Thymus (tissue), 11 donors: Measurements from ENCODE around the gene AMMECR1. TPM values are rescaled to one million over a fixed set of nuclear protein-coding genes. Genes with fewer than 3 reads are reported as not detected.

Experiments used
- DNase-seq, 9 donors: peaks; one replicate each; pipeline ENCODE4 v3.0.0-alpha.2; 2013; ENCODE audit warnings: low spot score in 9 of 9, low read depth in 6 of 9, missing footprints in 1 of 9
- H3K27ac ChIP-seq, 2 donors: one replicate each; pipeline ENCODE4 v1.5.1; 2013; ENCODE audit warnings: control low read depth in 1 of 2, low read depth in 1 of 2, low read length in 1 of 2, mild to moderate bottlenecking in 1 of 2, moderate library complexity in 1 of 2
- H3K27me3 ChIP-seq, 2 donors: one replicate each; pipeline ENCODE4 v1.5.1; 2013; ENCODE audit warnings: low read length in 1 of 2; ENCODE audit not compliant: control insufficient read depth in 2 of 2, insufficient read depth in 1 of 2
- H3K36me3 ChIP-seq, 2 donors: one replicate each; pipeline ENCODE4 v1.5.1; 2013; ENCODE audit warnings: low read length in 1 of 2, mild to moderate bottlenecking in 1 of 2, moderate library complexity in 1 of 2; ENCODE audit not compliant: control insufficient read depth in 2 of 2, insufficient read depth in 2 of 2
- H3K4me1 ChIP-seq, 2 donors: one replicate each; pipeline ENCODE4 v1.5.1; 2013; ENCODE audit warnings: low read length in 2 of 2; ENCODE audit not compliant: control insufficient read depth in 2 of 2, insufficient read depth in 2 of 2
- H3K4me3 ChIP-seq, 2 donors: one replicate each; pipeline ENCODE4 v1.5.1; 2013; ENCODE audit warnings: low read length in 2 of 2, control low read depth in 1 of 2, mild to moderate bottlenecking in 1 of 2
- H3K9me3 ChIP-seq, 2 donors: one replicate each; pipeline ENCODE4 v1.5.1; 2013; ENCODE audit warnings: low read length in 1 of 2, mild to moderate bottlenecking in 1 of 2; ENCODE audit not compliant: control insufficient read depth in 2 of 2, insufficient read depth in 1 of 2
- WGBS: extraction: QIAGEN DNeasy Blood & Tissue Kit; methylation state at CpG from one replicate; pipeline ENCODE4 v1.1.7; 2013; 5-methylcytosine and 5-hydroxymethylcytosine counted together
- polyA plus RNA-seq: library from polyadenylated mRNA; stranded (reverse); fragments of 200-250 nt; gene quantifications from one replicate; pipeline ENCODE4 v1.2.3, GENCODE V29; 2013
- total RNA-seq: library from RNA; stranded (reverse); fragments of 120-200 nt; gene quantifications from one replicate; pipeline ENCODE4 v1.2.4, GENCODE V29; 2013
- donor health status: healthy.

AMMECR1 gene
- total and polyA plus RNA-seq, 2 donors = 5.1 to 7.0 TPM

DNA sequence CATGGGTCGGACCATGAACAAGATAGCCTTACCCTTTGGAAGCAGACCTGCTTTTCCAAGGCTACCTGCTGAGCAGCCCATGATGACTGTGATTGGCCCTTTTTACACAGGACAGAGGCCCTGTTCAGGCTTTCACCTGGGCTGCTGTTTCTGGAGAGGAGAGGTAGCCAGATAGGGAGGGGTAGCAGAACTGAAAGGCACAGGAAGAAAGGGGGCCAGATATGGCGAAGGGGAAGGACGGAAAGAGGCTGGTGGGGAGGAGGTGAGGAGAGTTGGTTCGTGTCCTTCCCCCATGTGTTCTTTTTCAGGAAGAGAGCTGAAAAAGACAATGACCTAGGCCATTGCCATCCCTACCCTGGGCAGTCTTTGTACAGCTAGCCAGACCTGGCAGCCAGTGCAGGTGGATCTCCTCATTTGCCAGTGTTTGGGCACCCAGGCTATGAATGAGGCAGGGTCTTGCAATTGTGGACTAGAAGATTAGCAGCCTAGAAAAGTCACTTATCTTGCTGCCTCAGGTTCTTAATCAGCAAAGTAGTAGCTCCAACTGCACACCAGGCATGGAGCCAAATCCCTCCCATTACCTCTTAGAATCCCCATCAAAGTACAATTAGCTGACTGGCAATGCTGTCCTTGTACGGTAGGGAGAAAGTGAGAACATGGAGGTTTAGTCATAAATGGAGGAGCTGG, 139.6 kb downstream of the AMMECR1 start:
- Histone ChIP-seq H3K27ac (no peak overlapping the region), H3K36me3 (peaks cover 0 to 4% of the 10 kb centered on the region in 2 donors)
- WGBS = 98% methylated on average over 5 of the region's 5 CpGs

DNA sequence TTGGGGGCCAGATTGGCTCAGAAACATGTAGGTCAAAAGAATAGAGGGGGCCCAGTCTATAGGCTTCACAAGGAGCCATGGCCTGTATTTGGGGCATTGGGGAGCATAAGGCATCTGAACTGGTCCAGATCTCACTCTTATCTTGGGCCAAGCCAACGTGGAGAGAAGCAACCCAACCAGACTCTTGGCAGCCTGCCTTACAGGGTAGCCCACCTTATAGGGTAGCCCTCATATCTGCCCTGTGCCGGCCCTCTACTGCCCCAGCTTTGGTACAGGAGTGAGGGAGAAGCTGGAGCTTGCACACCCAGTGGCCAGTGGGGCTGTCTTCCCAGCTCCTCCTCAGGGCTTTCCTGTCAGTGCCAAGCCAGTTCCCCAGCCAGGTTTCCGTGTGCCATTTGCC, 142.2 kb downstream of the AMMECR1 start:
- 98% methylated on average over 3 of the region's 3 CpGs for WGBS
- no peak overlapping the region for H3K27ac ChIP-seq
- no peak for DNase-seq
- no peaks in the 10 kb centered on the region for H3K9me3 ChIP-seq
- H3K4me3 ChIP-seq = no peak overlapping the region
- H3K4me1 ChIP-seq = peaks cover 0 to 5% of the 10 kb centered on the region in 2 donors
- H3K27me3 ChIP-seq = no peaks in the 10 kb centered on the region
- peaks cover 4 to 14% of the 10 kb centered on the region in 2 donors for H3K36me3 ChIP-seq

More for the DNA sequence above, 139.6 kb downstream of the AMMECR1 start:
- Histone ChIP-seq H3K27me3 (no peaks in the 10 kb centered on the region), H3K4me3 (no peak overlapping the region), H3K9me3 (no peaks in the 10 kb centered on the region), H3K4me1 (peaks cover 0 to 5% of the 10 kb centered on the region in 2 donors)
- DNase-seq = no peak

DNA sequence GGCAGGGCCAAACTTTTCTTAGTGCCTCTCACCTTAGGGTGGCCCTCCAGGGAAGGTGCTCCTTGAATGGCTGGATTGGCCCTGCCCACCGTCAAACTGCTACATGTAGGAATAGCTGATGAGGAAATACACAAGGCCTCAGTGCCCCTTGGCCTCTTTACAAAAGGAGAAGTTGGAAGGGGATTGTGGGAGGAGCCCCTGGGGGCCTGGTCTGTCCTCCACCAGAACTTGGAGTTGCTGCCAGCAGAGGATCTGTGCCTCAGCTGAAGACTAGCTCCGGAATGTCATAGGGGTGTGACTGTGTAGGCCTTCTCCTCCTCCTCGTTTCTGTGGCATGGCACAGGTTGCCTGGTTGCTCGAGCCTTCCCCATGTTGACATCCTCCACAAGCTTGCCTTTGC, 142.7 kb downstream of the AMMECR1 start:
- no peaks in the 10 kb centered on the region for H3K9me3 ChIP-seq
- H3K27me3 ChIP-seq = no peaks in the 10 kb centered on the region
- DNase-seq = no peak
- peaks cover 0 to 1% of the 10 kb centered on the region in 2 donors for H3K4me1 ChIP-seq
- WGBS = 95% methylated on average over 4 of the region's 4 CpGs
- no peak overlapping the region for H3K4me3 ChIP-seq
- H3K27ac ChIP-seq = no peak overlapping the region
- peaks cover 4 to 14% of the 10 kb centered on the region in 2 donors for H3K36me3 ChIP-seq

DNA sequence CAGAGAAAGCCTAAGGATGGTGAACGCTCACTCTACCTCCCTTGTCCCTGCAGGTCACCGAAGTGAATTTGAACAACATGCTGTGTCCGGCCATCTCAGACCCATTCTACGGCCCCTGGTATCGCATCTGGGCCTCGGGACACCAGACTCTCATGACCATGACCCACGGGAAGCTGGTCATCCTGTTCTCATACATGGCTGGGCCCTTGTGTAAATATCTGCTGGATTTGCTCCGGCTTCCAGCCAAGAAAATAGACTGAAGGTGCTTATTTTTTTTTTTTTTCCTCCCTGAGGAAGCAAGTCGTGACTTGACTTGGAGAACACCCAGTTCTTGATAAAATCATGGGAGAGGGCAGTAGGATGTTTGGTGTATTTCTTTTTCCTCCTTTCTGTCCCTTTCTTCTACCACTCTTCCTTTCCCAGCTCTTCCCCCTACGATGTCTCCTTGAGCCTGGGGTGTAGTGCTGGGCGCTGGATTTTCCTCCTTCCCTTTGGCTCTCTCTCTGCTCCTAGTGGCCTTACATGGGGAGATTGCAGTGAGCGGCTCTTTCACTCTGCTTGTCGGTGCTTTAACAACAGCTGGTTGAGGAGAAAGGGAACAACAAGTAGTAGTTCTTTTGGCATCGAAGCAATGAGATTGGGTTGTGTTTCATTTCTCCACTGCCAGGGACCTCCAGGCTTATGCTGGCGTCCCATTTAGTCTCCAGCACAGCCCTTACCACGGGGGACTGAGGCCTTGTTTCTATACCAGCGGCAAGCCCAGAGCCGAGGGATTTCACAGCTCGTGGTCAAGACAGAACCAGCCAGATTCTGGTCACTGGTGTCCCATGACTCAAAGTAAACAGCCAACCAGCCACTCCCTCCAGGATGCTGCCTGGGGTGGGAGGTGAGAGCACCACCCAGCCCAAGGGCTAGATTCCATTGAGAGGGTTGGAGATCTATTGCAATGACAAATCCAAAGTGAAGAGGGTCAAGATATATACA, 144.4 kb downstream of the AMMECR1 start:
- Histone ChIP-seq H3K27me3 (no peaks in the 10 kb centered on the region), H3K4me3 (no peak overlapping the region), H3K27ac (no peak overlapping the region), H3K36me3 (peaks cover 4 to 14% of the 10 kb centered on the region in 2 donors), H3K9me3 (no peaks in the 10 kb centered on the region), H3K4me1 (no peaks in the 10 kb centered on the region)
- DNase-seq = no peak
- 95% methylated on average over 19 of the region's 19 CpGs for WGBS

DNA sequence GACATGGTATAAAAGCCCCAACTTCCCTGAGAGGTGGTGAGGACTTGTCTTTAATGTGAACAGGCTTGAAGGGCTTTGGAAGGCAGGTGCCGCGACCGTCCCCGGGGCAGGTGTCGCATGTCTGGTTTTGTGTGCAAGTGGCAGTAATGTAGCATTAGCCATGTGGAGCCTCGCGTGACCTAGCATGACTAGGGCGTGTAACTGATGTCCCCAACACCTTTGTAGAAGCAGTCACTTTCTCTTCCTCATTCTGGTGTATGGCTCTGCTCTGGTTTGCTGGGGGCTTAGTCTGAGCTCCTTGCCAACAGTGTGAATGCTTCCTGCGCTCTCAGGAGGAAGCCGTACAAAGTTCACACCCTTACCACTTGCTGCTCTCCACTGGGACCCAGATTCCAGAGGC, 145.7 kb downstream of the AMMECR1 start:
- 97% methylated on average over 10 of the region's 10 CpGs for WGBS
- H3K27ac ChIP-seq = no peak overlapping the region
- DNase-seq = no peak

DNA sequence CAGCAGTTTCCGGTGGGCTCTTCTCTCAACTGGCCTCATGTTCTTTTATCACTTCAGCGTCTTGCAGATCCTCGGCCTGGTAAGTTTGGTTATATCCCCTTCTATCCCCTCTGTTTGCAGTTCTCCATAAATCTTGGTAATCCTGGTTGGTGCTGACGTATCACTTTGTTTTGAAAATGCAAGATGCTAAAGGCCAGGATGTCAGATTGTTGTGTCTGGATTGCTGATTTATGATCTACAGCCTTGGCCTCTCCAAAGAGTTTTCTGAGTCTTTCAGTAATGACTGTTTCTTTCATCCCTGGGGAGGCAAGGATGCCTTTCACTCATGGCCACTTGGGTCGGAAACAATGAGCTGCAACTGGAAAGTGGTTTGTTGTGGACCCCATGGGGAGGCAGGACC, 146.4 kb downstream of the AMMECR1 start:
- no peak for DNase-seq
- no peak overlapping the region for H3K27ac ChIP-seq
- H3K27me3 ChIP-seq = no peaks in the 10 kb centered on the region
- H3K4me3 ChIP-seq = no peak overlapping the region
- 97% methylated on average over 5 of the region's 5 CpGs for WGBS
- H3K4me1 ChIP-seq = no peaks in the 10 kb centered on the region
- H3K36me3 ChIP-seq = peaks cover 4 to 14% of the 10 kb centered on the region in 2 donors
- no peaks in the 10 kb centered on the region for H3K9me3 ChIP-seq

More for the DNA sequence above, 145.7 kb downstream of the AMMECR1 start:
- Histone ChIP-seq H3K9me3 (no peaks in the 10 kb centered on the region), H3K4me1 (no peaks in the 10 kb centered on the region), H3K27me3 (no peaks in the 10 kb centered on the region), H3K4me3 (no peak overlapping the region), H3K36me3 (peaks cover 4 to 14% of the 10 kb centered on the region in 2 donors)

DNA sequence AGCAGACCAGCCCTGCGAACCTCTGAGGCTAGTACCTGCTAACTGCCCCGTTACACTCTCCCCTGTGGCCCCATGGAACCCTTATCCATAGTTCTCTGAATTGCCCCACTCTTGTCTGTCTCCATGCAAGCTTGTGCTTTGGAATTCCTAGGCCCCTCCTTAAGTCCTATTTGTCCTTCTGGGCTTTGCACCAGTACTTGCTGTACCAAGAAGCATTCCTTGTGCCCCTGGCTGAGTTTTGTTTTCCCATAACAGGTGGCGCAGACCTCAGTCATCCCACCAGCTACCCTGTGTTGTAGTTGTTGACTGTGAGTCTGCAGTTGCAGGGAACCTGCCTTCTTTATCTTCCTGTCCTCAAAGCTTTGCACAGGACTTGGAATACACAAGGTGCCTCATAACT, 147.9 kb downstream of the AMMECR1 start:
- DNase-seq = no peak
- H3K9me3 ChIP-seq = no peaks in the 10 kb centered on the region
- H3K27ac ChIP-seq = no peak overlapping the region
- H3K4me1 ChIP-seq = no peaks in the 10 kb centered on the region
- 100% methylated on average over 3 of the region's 3 CpGs for WGBS
- H3K4me3 ChIP-seq = no peak overlapping the region
- peaks cover 4 to 10% of the 10 kb centered on the region in 2 donors for H3K36me3 ChIP-seq
- no peaks in the 10 kb centered on the region for H3K27me3 ChIP-seq

DNA sequence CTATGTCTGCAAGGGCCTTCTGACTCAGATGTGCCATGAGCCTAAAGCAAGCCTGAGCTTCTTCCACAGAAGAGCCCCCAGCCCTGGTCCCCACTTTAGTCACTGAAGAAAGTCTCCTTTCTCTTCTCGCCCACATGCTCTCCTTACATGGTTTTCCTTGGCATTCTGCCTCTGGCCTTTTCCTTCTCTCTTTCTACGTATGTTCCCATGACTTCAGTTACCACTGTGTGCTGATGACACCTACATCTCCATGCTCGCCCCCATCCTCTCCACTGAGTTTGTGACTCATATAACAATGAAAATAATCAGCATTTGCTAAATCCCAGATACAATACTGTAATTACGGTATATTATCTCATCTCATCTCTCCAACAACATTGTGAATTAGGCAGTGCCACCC, 149.3 kb downstream of the AMMECR1 start:
- no peak for DNase-seq
- Histone ChIP-seq H3K9me3 (no peaks in the 10 kb centered on the region), H3K27me3 (no peaks in the 10 kb centered on the region), H3K4me3 (no peak overlapping the region), H3K4me1 (no peaks in the 10 kb centered on the region), H3K36me3 (peaks cover 4 to 10% of the 10 kb centered on the region in 2 donors), H3K27ac (no peak overlapping the region)
- 96% methylated on average over 4 of the region's 4 CpGs for WGBS

DNA sequence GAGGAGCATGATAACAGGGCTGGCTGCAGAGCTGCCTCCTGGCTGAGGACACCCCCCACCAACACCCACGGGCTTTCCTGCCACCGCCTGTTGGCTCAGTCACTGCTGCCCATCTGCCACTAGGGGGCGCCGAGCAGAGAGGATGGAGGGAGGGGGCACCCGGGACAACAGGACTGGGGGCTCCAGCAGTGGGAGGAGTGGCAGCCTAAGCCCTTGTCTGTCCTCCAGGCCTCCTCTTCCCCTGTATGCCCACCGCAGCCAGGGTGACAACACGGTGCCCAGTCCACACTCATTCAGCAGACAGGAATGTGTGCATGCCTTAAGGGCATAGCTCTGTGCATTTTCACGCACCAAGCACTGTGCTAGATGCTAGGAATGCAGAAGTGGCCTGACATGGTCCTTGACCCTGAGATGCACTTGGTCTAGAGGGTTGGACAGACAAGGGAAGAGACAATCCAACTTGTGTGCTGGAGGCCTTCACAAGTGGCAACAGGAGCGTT, 149.9 kb downstream of the AMMECR1 start:
- Histone ChIP-seq H3K27me3 (no peaks in the 10 kb centered on the region), H3K27ac (no peak overlapping the region), H3K4me3 (no peak overlapping the region), H3K4me1 (no peaks in the 10 kb centered on the region), H3K9me3 (no peaks in the 10 kb centered on the region), H3K36me3 (peaks cover 4 to 10% of the 10 kb centered on the region in 2 donors)
- peak in 4 of 9 donors; percentile 7 to 43 (median 18) for DNase-seq
- WGBS = 62% methylated on average over 9 of the region's 9 CpGs
